ENCODE data around the gene ADGRB3.
"Not testable (repeated sequence)": the region's sequence is repeated elsewhere in the genome, so short reads cannot be mapped to it uniquely, and the experiment has no call there.

ADGRB3 gene

DNA sequence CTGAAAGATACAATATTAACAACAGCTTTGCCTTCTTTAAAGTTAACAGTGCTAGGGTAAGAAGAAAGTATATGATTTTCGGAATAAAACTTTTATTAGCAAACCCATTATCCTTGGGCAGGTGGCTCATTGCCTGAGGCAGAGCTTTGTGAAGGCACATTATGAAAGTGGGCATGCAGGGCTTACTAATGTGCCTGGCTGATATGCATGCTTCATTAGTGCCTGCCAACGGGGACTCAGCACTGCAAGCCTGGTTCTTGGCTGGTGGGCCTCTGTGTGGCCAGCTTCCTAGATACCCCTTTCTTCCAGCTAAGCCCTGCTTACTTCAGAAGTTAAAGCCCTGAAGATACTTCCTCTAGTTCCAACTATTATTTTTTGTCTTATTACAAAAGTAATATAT is 481.6 kb downstream of the ADGRB3 start:
- no peaks in the 10 kb centered on the region for H3K27me3 ChIP-seq
- H3K9me3 ChIP-seq, result peaks cover 4% of the 10 kb centered on the region; the same call in 1 of the 2 replicates
- no peaks in the 10 kb centered on the region for H3K4me1 ChIP-seq
- no peaks in the 10 kb centered on the region for H3K36me3 ChIP-seq
- H3K9ac ChIP-seq, result no peak overlapping the region
- H3K4me2 ChIP-seq, result no peak overlapping the region
- TF ChIP-seq Cebpa-rat (IDR thresholded peaks at IDR 0.05), result no peak
- no peak overlapping the region for H3K4me3 ChIP-seq
- H4K20me1 ChIP-seq, result no peaks in the 10 kb centered on the region
- no peak overlapping the region for H3K27ac ChIP-seq

DNA sequence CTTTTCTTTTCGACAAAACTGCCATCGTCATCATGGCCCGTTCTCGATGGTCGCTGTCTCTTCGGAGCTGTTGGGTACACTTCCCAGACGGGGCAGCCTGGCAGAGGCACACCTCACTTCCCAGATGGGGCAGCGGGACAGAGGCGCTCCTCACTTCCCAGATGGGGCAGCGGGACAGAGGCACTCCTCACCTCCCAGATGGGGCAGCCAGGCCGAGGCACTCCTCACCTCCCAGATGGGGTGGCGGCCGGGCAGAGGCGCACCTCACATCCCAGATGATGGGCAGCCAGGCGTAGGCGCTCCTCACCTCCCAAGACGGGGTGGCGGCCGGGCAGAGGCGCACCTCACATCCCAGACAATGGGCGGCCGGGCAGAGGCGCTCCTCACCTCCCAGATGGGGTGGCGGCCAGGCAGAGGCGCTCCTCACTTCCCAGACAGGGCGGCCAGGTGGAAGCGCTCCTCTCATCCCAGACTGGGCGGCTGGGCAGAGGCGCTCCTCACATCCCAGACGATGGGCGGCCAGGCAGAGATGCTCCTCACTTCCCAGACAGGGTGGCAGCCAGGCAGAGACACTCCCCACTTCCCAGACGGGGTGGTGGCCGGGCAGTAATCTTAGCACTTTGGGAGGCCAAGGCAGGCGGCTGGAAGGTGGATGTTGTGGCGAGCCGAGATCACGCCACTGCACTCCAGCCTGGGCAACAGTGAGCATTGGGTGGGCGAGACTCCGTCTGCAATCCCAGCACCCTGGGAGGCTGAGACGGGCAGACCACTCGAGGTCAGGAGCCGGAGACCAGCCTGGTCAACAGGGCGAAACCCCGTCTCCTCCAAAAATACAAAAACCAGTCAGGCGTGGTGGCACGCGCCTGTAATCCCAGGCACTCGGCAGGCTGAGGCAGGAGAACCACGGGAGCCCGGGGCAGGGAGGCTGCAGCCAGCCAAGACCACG is 486.7 kb downstream of the ADGRB3 start:
- H3K4me1 ChIP-seq, H3K9ac ChIP-seq, H3K27me3 ChIP-seq, H3K27ac ChIP-seq, H4K20me1 ChIP-seq, H3K4me3 ChIP-seq, H3K4me2 ChIP-seq, H3K9me3 ChIP-seq, H3K36me3 ChIP-seq: not testable (repeated sequence)

DNA sequence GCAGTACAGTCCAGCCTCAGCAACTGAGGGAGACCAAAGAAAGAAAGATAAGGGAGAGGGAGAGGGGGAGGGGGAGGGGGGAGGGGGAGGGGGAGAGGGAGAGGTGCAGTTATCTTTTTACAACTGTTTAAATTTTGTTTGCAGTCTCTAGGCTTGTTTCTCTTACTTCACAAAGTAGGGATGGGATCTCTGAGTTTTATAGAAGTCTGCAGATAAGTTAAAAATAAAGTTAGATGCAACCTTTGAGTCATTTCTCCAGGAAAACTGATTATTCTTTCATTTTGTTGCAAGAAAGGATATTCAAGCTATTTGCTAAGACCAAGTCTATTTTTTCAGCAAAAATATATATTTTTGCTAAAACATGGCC is 487.3 kb downstream of the ADGRB3 start:
- H3K4me2 ChIP-seq, result no peak overlapping the region
- H3K27ac ChIP-seq, result no peak overlapping the region
- no peaks in the 10 kb centered on the region for H4K20me1 ChIP-seq
- peaks cover 10% of the 10 kb centered on the region; the same call in 1 of the 2 replicates for H3K9me3 ChIP-seq
- H3K9ac ChIP-seq, result no peak overlapping the region
- no peaks in the 10 kb centered on the region for H3K36me3 ChIP-seq
- TF ChIP-seq Cebpa-rat (IDR thresholded peaks at IDR 0.05), result no peak
- H3K4me1 ChIP-seq, result no peaks in the 10 kb centered on the region
- H3K27me3 ChIP-seq, result no peaks in the 10 kb centered on the region
- no peak overlapping the region for H3K4me3 ChIP-seq

DNA sequence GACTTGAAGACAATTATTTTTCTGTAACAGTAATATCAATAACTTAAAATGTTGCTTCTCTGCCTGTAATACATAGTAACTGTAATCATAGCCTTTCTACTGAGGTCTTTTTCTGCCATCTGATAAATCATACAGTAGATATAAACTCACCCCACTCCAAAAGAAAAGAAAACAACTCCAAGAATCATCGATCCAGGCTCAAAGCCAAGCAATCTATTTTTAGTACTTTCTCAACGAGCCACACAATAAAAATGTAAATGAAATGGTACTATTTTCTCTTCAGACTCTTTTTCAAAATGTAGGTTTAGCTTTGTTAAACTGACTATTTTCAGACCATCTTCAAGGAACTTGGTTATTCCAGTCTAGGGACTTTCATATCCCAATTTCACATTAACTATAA is 493.3 kb downstream of the ADGRB3 start:
- Histone ChIP-seq H3K36me3 (no peaks in the 10 kb centered on the region), H3K9me3 (no peaks in the 10 kb centered on the region)

DNA sequence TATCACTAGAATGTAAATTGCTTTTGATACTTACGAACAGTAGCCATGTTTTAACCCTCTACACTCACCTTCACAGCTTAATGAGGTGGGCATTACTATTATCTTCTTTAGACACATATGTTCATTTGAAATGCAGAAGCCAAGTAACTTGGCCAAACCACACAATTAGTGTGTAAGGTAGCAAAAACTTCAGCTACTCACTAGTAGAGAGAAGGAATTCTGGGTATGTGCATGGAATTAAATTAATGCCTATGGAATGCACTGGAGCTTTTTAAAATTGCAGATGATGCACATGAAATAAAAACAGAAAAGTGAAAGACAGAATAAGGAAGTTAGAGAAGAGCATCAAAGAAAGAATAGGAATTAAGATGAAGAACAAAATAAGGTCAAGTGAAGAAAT is 494.0 kb downstream of the ADGRB3 start:
- no peak overlapping the region for H3K4me3 ChIP-seq
- no peaks in the 10 kb centered on the region for H3K36me3 ChIP-seq
- H4K20me1 ChIP-seq, result no peaks in the 10 kb centered on the region
- H3K9me3 ChIP-seq, result no peaks in the 10 kb centered on the region
- H3K27me3 ChIP-seq, result no peaks in the 10 kb centered on the region
- TF ChIP-seq Cebpa-rat (IDR thresholded peaks at IDR 0.05), result no peak
- H3K9ac ChIP-seq, result no peak overlapping the region
- no peak overlapping the region for H3K4me2 ChIP-seq
- H3K4me1 ChIP-seq, result no peaks in the 10 kb centered on the region
- no peak overlapping the region for H3K27ac ChIP-seq

More for the DNA sequence above, 493.3 kb downstream of the ADGRB3 start:
- no peak overlapping the region for H3K4me2 ChIP-seq
- H3K27me3 ChIP-seq, result no peaks in the 10 kb centered on the region
- no peak overlapping the region for H3K27ac ChIP-seq
- no peak overlapping the region for H3K4me3 ChIP-seq
- H4K20me1 ChIP-seq, result no peaks in the 10 kb centered on the region
- TF ChIP-seq Cebpa-rat (IDR thresholded peaks at IDR 0.05), result no peak
- no peak overlapping the region for H3K9ac ChIP-seq
- H3K4me1 ChIP-seq, result no peaks in the 10 kb centered on the region

DNA sequence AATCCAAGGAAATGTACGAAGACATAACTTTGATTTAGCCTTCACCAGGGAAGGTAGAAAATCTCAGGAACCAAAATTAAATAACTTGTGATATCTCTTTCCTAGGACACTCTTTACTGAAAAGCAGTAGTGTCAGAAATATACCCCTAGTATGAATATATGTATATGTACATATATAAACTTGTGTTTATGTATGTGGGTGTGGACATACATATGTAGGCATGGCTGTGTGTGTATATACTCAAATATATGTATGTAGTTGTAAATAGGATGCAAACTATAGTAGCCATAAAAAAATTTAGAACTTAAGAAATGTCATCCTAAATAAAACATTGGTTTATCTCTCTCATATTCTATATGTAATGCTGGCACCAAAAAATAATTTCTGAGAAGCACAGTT is 500.8 kb downstream of the ADGRB3 start:
- H3K4me1 ChIP-seq, result no peaks in the 10 kb centered on the region
- no peaks in the 10 kb centered on the region for H3K27me3 ChIP-seq
- no peaks in the 10 kb centered on the region for H4K20me1 ChIP-seq
- H3K9me3 ChIP-seq, result no peaks in the 10 kb centered on the region
- no peak for TF ChIP-seq Cebpa-rat (IDR thresholded peaks at IDR 0.05)
- no peak overlapping the region for H3K27ac ChIP-seq
- no peak overlapping the region for H3K4me2 ChIP-seq
- H3K36me3 ChIP-seq, result no peaks in the 10 kb centered on the region
- no peak overlapping the region for H3K4me3 ChIP-seq
- no peak overlapping the region for H3K9ac ChIP-seq

DNA sequence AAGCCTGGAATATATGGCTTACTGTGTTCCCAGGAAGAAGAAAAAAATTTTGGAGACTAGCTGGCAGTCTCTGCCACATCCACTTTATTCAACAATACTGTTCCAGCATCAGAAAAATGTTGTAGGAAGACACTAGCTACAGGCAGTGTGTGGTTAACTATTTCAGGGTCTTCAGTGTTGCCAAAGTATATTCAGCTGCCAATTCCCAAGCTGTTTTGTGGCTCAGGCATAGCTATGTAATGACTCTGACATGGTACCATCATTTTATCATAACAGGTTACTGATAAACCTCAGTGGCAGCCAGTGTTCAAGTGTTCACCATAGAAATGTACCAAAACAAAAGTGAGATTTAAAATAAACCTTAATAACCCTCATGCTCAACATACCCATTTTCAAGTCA is 503.1 kb downstream of the ADGRB3 start:
- H3K27ac ChIP-seq, result no peak overlapping the region
- H3K4me1 ChIP-seq, result no peaks in the 10 kb centered on the region
- H3K9ac ChIP-seq, result no peak overlapping the region
- H3K4me2 ChIP-seq, result no peak overlapping the region
- no peak for TF ChIP-seq Cebpa-rat (IDR thresholded peaks at IDR 0.05)
- no peak overlapping the region for H3K4me3 ChIP-seq
- no peaks in the 10 kb centered on the region for H3K9me3 ChIP-seq
- no peaks in the 10 kb centered on the region for H3K27me3 ChIP-seq
- no peaks in the 10 kb centered on the region for H3K36me3 ChIP-seq
- no peaks in the 10 kb centered on the region for H4K20me1 ChIP-seq

DNA sequence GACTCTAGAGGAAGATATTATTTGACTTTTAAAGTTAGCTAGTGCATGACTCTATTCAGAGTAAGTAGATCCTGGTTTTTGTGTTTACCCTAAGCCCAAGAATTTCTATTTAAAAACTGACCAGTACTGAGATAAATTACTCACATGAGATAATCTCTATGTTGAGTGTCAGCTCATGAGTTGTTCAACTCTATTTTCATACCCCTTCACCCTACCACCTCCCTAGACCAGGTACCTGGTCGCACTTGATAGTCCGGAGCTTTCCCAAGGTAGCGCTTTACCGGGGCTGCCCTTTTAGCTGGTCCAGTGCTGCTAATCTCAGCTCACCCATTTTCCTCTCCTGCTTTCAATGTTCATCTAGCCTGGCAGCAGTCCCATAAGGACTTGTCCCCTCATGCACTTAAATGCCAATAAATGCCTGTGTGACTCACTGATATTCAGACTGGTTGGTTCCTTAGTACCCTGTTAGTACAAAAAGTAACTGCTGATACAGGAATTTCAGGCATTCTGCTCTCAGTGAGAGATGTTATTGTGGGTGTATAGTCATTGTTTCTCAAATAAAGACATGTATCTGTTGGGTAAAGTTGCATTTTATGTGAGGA is 503.9 kb downstream of the ADGRB3 start:
- H4K20me1 ChIP-seq, result no peaks in the 10 kb centered on the region
- no peak overlapping the region for H3K9ac ChIP-seq
- no peaks in the 10 kb centered on the region for H3K27me3 ChIP-seq
- H3K36me3 ChIP-seq, result no peaks in the 10 kb centered on the region
- no peak overlapping the region for H3K27ac ChIP-seq
- H3K9me3 ChIP-seq, result no peaks in the 10 kb centered on the region
- no peak for TF ChIP-seq Cebpa-rat (IDR thresholded peaks at IDR 0.05)
- no peak overlapping the region for H3K4me2 ChIP-seq
- no peak overlapping the region for H3K4me3 ChIP-seq
- H3K4me1 ChIP-seq, result no peaks in the 10 kb centered on the region

DNA sequence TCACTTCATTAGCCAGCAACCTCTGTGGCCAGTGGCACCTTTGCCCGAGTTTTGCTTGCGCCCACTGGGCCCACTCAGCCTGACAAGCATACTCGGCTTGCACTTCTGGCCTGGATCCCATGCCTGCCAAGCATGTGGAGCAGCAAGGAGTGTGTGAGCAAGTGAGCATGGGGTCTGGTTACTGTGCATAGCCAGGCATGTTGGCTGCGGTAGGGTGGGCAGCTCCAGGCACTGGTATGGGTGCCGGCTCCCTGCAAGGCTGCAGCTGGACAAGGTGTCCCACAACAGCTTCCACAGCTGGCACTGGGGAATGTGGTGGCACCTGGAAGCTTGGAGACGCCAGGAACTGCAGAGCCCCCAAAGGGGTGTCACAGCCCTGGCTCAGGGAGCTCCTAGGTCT is 510.0 kb downstream of the ADGRB3 start:
- no peaks in the 10 kb centered on the region for H3K4me1 ChIP-seq
- no peaks in the 10 kb centered on the region for H3K27me3 ChIP-seq
- TF ChIP-seq Cebpa-rat (IDR thresholded peaks at IDR 0.05), result no peak
- no peaks in the 10 kb centered on the region for H3K36me3 ChIP-seq
- no peak overlapping the region for H3K9ac ChIP-seq
- no peak overlapping the region for H3K4me2 ChIP-seq
- no peaks in the 10 kb centered on the region for H4K20me1 ChIP-seq
- no peak overlapping the region for H3K27ac ChIP-seq
- H3K9me3 ChIP-seq, result peaks cover 18% of the 10 kb centered on the region
- H3K4me3 ChIP-seq, result no peak overlapping the region

DNA sequence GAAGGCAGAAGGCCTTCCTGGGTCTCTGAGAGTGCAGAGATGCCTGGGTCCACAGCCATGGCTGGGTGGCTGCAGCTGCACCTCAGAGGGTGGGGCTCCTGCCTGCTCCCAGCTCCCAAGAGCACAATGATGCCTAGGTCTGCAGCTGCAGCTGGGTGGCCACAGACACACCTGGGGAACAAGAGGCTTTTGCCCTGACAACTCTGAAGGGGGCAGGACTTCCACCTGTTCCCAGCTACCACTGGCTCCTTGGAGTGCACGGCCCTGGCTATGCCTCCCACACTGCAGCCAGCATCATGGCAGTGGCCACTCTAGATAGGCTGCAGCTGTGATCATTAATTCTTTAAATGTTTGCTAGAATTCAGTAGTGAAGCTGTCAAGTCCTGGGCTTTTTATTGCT is 511.3 kb downstream of the ADGRB3 start:
- Histone ChIP-seq H3K27me3 (no peaks in the 10 kb centered on the region), H3K9me3 (peaks cover 18% of the 10 kb centered on the region), H3K4me1 (no peaks in the 10 kb centered on the region), H4K20me1 (no peaks in the 10 kb centered on the region), H3K36me3 (no peaks in the 10 kb centered on the region), H3K4me3 (no peak overlapping the region), H3K27ac (no peak overlapping the region), H3K4me2 (no peak overlapping the region), H3K9ac (no peak overlapping the region)
- no peak for TF ChIP-seq Cebpa-rat (IDR thresholded peaks at IDR 0.05)

Data from BLaER1 (cell line).